HG03108 (cell line): Measurements from ENCODE around the gene ASB16.

Experiments used
- ATAC-seq: cut with Tn5 transposase; IDR thresholded peaks from one replicate; pipeline ENCODE4 v1.9.1; 2021; ENCODE audit warnings: moderate library complexity; ENCODE audit not compliant: unreplicated experiment

The ASB16 gene

GRCh38 chr17:44221084-44221861 is 50.8 kb downstream of the ASB16 start:
- no peak for ATAC-seq

GRCh38 chr17:44221862-44222111 is 51.3 kb downstream of the ASB16 start:
- no peak for ATAC-seq

GRCh38 chr17:44222112-44222869 is 51.8 kb downstream of the ASB16 start:
- ATAC-seq = no peak

- no peak for ATAC-seq
Measured at GRCh38 chr17:44223541-44224071, 53.1 kb downstream of the ASB16 start.
